SU-DHL-6 (cell line): ENCODE measurements around the gene TENM4.

ENCODE experiments used
- H2AFZ ChIP-seq: fragments of 200-600 bp; sonication (generic); 2 replicates; pipeline ENCODE4 v1.6.1; 2014; ENCODE audit warnings: low read depth, mild to moderate bottlenecking, moderate library complexity, mixed read lengths, antibody characterized with exemption, low read length; ENCODE audit not compliant: severe bottlenecking
- H3F3A ChIP-seq: fragments of 200-600 bp; shearing (Covaris generic); 2 replicates; pipeline ENCODE4 v1.6.0; 2016; ENCODE audit warnings: antibody characterized with exemption, mild to moderate bottlenecking; ENCODE audit not compliant: insufficient read depth
- H3K27ac ChIP-seq: fragments of 200-600 bp; sonication (generic); 2 replicates; pipeline ENCODE4 v1.5.1; 2016; ENCODE audit warnings: low read depth, mild to moderate bottlenecking, low read length, moderate library complexity, mixed read lengths
- H3K27me3 ChIP-seq: fragments of 200-600 bp; sonication (generic), shearing (Covaris generic); 2 replicates; pipeline ENCODE4 v1.6.0; 2014; ENCODE audit warnings: mild to moderate bottlenecking, low read length
- H3K36me3 ChIP-seq: fragments of 200-600 bp; sonication (generic); 2 replicates; pipeline ENCODE4 v1.6.1; 2014; ENCODE audit warnings: mild to moderate bottlenecking, low read length, mixed read lengths
- H3K4me2 ChIP-seq: fragments of 300-600, 200-600 bp; shearing (Covaris generic), sonication (generic); 2 replicates; pipeline ENCODE4 v1.6.0; 2014; ENCODE audit warnings: low read length, low read depth, mild to moderate bottlenecking; ENCODE audit not compliant: poor library complexity, severe bottlenecking
- H3K4me3 ChIP-seq: fragments of 200-600 bp; sonication (generic); 2 replicates; pipeline ENCODE4 v1.5.1; 2014; ENCODE audit warnings: antibody characterized with exemption, low read length, mild to moderate bottlenecking, mixed read lengths; ENCODE audit not compliant: insufficient read depth, poor library complexity, severe bottlenecking
- H3K79me2 ChIP-seq: fragments of 200-600 bp; sonication (generic); 2 replicates; pipeline ENCODE4 v1.6.1; 2014; ENCODE audit warnings: mild to moderate bottlenecking, low read length, moderate library complexity; ENCODE audit not compliant: insufficient read depth
- H3K9ac ChIP-seq: fragments of 200-600 bp; sonication (generic); 2 replicates; pipeline ENCODE4 v1.7.0; 2014; ENCODE audit warnings: mild to moderate bottlenecking, low read length
- H3K9me2 ChIP-seq: fragments of 200-600 bp; sonication (generic); replicated peaks from 2 replicates; pipeline ENCODE4 v1.6.1; 2014; ENCODE audit warnings: low read length; ENCODE audit not compliant: insufficient read depth
- H3K9me3 ChIP-seq: fragments of 200-600 bp; sonication (generic); 2 replicates; pipeline ENCODE4 v1.6.1; 2014; ENCODE audit warnings: low read length, mixed read lengths; ENCODE audit not compliant: insufficient read depth
- H4K20me1 ChIP-seq: fragments of 200-600 bp; sonication (generic); 2 replicates; pipeline ENCODE4 v1.6.1; 2014; ENCODE audit warnings: low read depth, mild to moderate bottlenecking, antibody characterized with exemption, low read length, moderate library complexity, mixed read lengths
- CTCF ChIP-seq: fragments of 200-600 bp; sonication (generic); IDR thresholded peaks from one replicate; pipeline ENCODE4 v1.5.1; 2017; ENCODE audit warnings: antibody characterized with exemption, mild to moderate bottlenecking, low read length, moderate library complexity; ENCODE audit not compliant: insufficient read depth, poor library complexity, severe bottlenecking
- EZH2phosphoT487 ChIP-seq: fragments of 200-600 bp; sonication (generic), shearing (Covaris generic); conservative IDR thresholded peaks from 2 replicates; pipeline ENCODE4 v1.6.1; 2018; ENCODE audit warnings: mild to moderate bottlenecking, antibody characterized with exemption, low read length, moderate library complexity, mixed read lengths

TENM4 gene

GRCh38 chr11:79266396-79266795 lies 174.4 kb downstream of the TENM4 start:
- Histone ChIP-seq H3K27me3 (no peaks in the 10 kb centered on the region), H3K9me2 (no peaks in the 10 kb centered on the region), H3K36me3 (no peaks in the 10 kb centered on the region), H3F3A (no peaks in the 10 kb centered on the region), H2AFZ (no peak overlapping the region), H3K79me2 (no peaks in the 10 kb centered on the region), H3K9me3 (no peaks in the 10 kb centered on the region), H3K4me3 (no peak overlapping the region), H4K20me1 (no peaks in the 10 kb centered on the region), H3K4me2 (no peak overlapping the region), H3K9ac (no peak overlapping the region), H3K27ac (no peak overlapping the region)
- TF ChIP-seq EZH2phosphoT487 (no peak), CTCF (no peak)

GRCh38 chr11:79265756-79266322 lies 175.0 kb downstream of the TENM4 start:
- H3F3A ChIP-seq = no peaks in the 10 kb centered on the region
- H3K9me3 ChIP-seq = no peaks in the 10 kb centered on the region
- H3K9ac ChIP-seq = no peak overlapping the region
- H3K36me3 ChIP-seq = no peaks in the 10 kb centered on the region
- no peaks in the 10 kb centered on the region for H3K79me2 ChIP-seq
- H4K20me1 ChIP-seq = no peaks in the 10 kb centered on the region
- H3K9me2 ChIP-seq = no peaks in the 10 kb centered on the region
- no peak overlapping the region for H3K27ac ChIP-seq
- H3K27me3 ChIP-seq = no peaks in the 10 kb centered on the region
- H3K4me2 ChIP-seq = no peak overlapping the region
- no peak overlapping the region for H3K4me3 ChIP-seq
- TF ChIP-seq CTCF (no peak), EZH2phosphoT487 (no peak)
- H2AFZ ChIP-seq = no peak overlapping the region

- no peaks in the 10 kb centered on the region for H3K36me3 ChIP-seq
- TF ChIP-seq CTCF (no peak), EZH2phosphoT487 (no peak)
- H2AFZ ChIP-seq = no peak overlapping the region
- no peaks in the 10 kb centered on the region for H4K20me1 ChIP-seq
- H3K79me2 ChIP-seq = no peaks in the 10 kb centered on the region
- no peaks in the 10 kb centered on the region for H3K27me3 ChIP-seq
- no peak overlapping the region for H3K4me3 ChIP-seq
- no peaks in the 10 kb centered on the region for H3K9me3 ChIP-seq
- no peak overlapping the region for H3K27ac ChIP-seq
- no peak overlapping the region for H3K4me2 ChIP-seq
- H3F3A ChIP-seq = no peaks in the 10 kb centered on the region
- H3K9me2 ChIP-seq = no peaks in the 10 kb centered on the region
- no peak overlapping the region for H3K9ac ChIP-seq
Observed at GRCh38 chr11:79264284-79264683, 176.5 kb downstream of the TENM4 start.
